Liver (tissue), 9 donors: ENCODE data around the gene OR10H2. TPM values are rescaled to one million over a fixed set of nuclear protein-coding genes. Genes with fewer than 3 reads are reported as not detected.
"Not testable (repeated sequence)": the region's sequence is repeated elsewhere in the genome, so short reads cannot be mapped to it uniquely, and the experiment has no call there.

Source experiments
- DNase-seq: peaks from one replicate; pipeline ENCODE4 v3.0.0-alpha.2; 2017; ENCODE audit warnings: low spot score
- H3K27ac ChIP-seq, 2 donors: one replicate each; pipeline ENCODE4 v1.7.0; 2013; ENCODE audit warnings: inconsistent platforms in 2 of 2, low read length in 2 of 2, control low read depth in 1 of 2, low read depth in 1 of 2, mild to moderate bottlenecking in 1 of 2
- H3K27me3 ChIP-seq, 4 donors: one replicate each; pipeline versions ENCODE4 v1.6.1 to v1.7.0; 2013; ENCODE audit warnings: low read length in 3 of 4, inconsistent platforms in 1 of 4, mild to moderate bottlenecking in 1 of 4, moderate library complexity in 1 of 4; ENCODE audit not compliant: control insufficient read depth in 4 of 4, insufficient read depth in 4 of 4
- H3K36me3 ChIP-seq, 4 donors: one replicate each; pipeline versions ENCODE4 v1.6.1 to v1.7.0; 2013; ENCODE audit warnings: low read length in 3 of 4, mild to moderate bottlenecking in 3 of 4, low read depth in 1 of 4, moderate library complexity in 1 of 4; ENCODE audit not compliant: control insufficient read depth in 4 of 4, insufficient read depth in 3 of 4
- H3K4me1 ChIP-seq, 4 donors: one replicate each; pipeline versions ENCODE4 v1.6.1 to v1.7.0; 2013; ENCODE audit warnings: low read length in 3 of 4, mild to moderate bottlenecking in 3 of 4, moderate library complexity in 1 of 4; ENCODE audit not compliant: control insufficient read depth in 4 of 4, insufficient read depth in 4 of 4
- H3K4me3 ChIP-seq, 3 donors: one replicate each; pipeline versions ENCODE4 v1.6.1 to v1.7.0; 2013; ENCODE audit warnings: low read length in 3 of 3, control low read depth in 1 of 3, low read depth in 1 of 3, mild to moderate bottlenecking in 1 of 3
- H3K9ac ChIP-seq, 2 donors: one replicate each; pipeline ENCODE4 v1.7.0; 2013; ENCODE audit warnings: low read length in 2 of 2, mild to moderate bottlenecking in 2 of 2, moderate library complexity in 2 of 2, control low read depth in 1 of 2, low read depth in 1 of 2
- H3K9me3 ChIP-seq, 4 donors: one replicate each; pipeline versions ENCODE4 v1.6.1 to v1.7.0; 2013; ENCODE audit warnings: low read length in 3 of 4; ENCODE audit not compliant: control insufficient read depth in 4 of 4
- FOXA1 ChIP-seq: IDR thresholded peaks from 2 replicates; pipeline ENCODE4 v1.6.1; 2016; ENCODE audit warnings: antibody characterized with exemption
- GABPA ChIP-seq, 2 donors: IDR thresholded peaks in 1 of 2; conservative IDR thresholded peaks in 1 of 2; 2 replicates each; pipeline ENCODE4 v1.6.1; 2016; ENCODE audit warnings: antibody characterized with exemption in 2 of 2, mild to moderate bottlenecking in 1 of 2, moderate library complexity in 1 of 2
- HNF4A ChIP-seq, 2 donors: conservative IDR thresholded peaks; 2 replicates each; pipeline ENCODE4 v1.6.1; 2016; ENCODE audit warnings: antibody characterized with exemption in 2 of 2, mild to moderate bottlenecking in 2 of 2
- NR2F2 ChIP-seq: IDR thresholded peaks from 2 replicates; pipeline ENCODE4 v1.6.1; 2016; ENCODE audit warnings: antibody characterized with exemption
- RAD21 ChIP-seq, 2 donors: IDR thresholded peaks; 2 replicates each; pipeline ENCODE4 v1.6.1; 2016; ENCODE audit warnings: antibody characterized with exemption in 2 of 2, mild to moderate bottlenecking in 2 of 2
- REST ChIP-seq: IDR thresholded peaks from 2 replicates; pipeline ENCODE4 v1.6.1; 2016; ENCODE audit warnings: antibody characterized with exemption, mild to moderate bottlenecking
- RXRA ChIP-seq, 2 donors: IDR thresholded peaks; 2 replicates each; pipeline ENCODE4 v1.6.1; 2017 to 2018; ENCODE audit warnings: antibody characterized with exemption in 2 of 2, mild to moderate bottlenecking in 1 of 2
- SP1 ChIP-seq: IDR thresholded peaks from 2 replicates; pipeline ENCODE4 v1.6.1; 2018; ENCODE audit warnings: antibody characterized with exemption, mild to moderate bottlenecking
- TAF1 ChIP-seq: conservative IDR thresholded peaks from 2 replicates; pipeline ENCODE4 v1.6.1; 2016; ENCODE audit warnings: antibody characterized with exemption, mild to moderate bottlenecking
- ZBTB33 ChIP-seq: IDR thresholded peaks from 2 replicates; pipeline ENCODE4 v1.6.1; 2016; ENCODE audit warnings: antibody characterized with exemption
- WGBS: extraction: QIAGEN DNeasy Blood & Tissue Kit; methylation state at CpG from one replicate; pipeline ENCODE4 v1.1.7; 2013; 5-methylcytosine and 5-hydroxymethylcytosine counted together
- polyA plus RNA-seq, 2 donors: library from polyadenylated mRNA; stranded (reverse) in 1 of 2; unstranded in 1 of 2; fragments of 200-250 nt in 1 of 2; fragments of >200 nt in 1 of 2; fragmentation: Nextera tagmentation in 1 of 2; extraction: Ambion mirVana in 1 of 2; gene quantifications; one replicate each; pipeline versions ENCODE4 v1.2.1 to v1.2.3, GENCODE V29; 2013 to 2015
- total RNA-seq, 2 donors: library from RNA; depleted of rRNA; stranded (reverse); fragments of >200 nt; gene quantifications; one replicate each; pipeline ENCODE4 v1.2.3, GENCODE V29; 2014
- TF ChIP-seq, protein P1 (sequence below): fragments of 150-350 bp; IDR thresholded peaks from 2 replicates; pipeline ENCODE4 v1.5.1; 2017; ENCODE audit warnings: improper control_type of control experiment, low read depth, low read length; ENCODE audit not compliant: missing input control
- donor health status: healthy.
- donor health status: healthy.
- donor health status: healthy.
- donor health status: healthy.
- donor health status: healthy.

OR10H2 gene
- total and polyA plus RNA-seq, 4 donors, result not detected

- H3K4me3 ChIP-seq, result no peak overlapping the region
- H3K9me3 ChIP-seq, result no peaks in the 10 kb centered on the region
- TF ChIP-seq GABPA (IDR thresholded peaks at IDR 0.05 in 1 of 2, conservative IDR thresholded peaks at IDR 0.05 in 1 of 2) (no peak), RAD21 (IDR thresholded peaks at IDR 0.05) (peak; percentile 69 to 85), TAF1 (no peak), HNF4A (conservative IDR thresholded peaks at IDR 0.05) (no peak)
- TF ChIP-seq, protein P1, sequence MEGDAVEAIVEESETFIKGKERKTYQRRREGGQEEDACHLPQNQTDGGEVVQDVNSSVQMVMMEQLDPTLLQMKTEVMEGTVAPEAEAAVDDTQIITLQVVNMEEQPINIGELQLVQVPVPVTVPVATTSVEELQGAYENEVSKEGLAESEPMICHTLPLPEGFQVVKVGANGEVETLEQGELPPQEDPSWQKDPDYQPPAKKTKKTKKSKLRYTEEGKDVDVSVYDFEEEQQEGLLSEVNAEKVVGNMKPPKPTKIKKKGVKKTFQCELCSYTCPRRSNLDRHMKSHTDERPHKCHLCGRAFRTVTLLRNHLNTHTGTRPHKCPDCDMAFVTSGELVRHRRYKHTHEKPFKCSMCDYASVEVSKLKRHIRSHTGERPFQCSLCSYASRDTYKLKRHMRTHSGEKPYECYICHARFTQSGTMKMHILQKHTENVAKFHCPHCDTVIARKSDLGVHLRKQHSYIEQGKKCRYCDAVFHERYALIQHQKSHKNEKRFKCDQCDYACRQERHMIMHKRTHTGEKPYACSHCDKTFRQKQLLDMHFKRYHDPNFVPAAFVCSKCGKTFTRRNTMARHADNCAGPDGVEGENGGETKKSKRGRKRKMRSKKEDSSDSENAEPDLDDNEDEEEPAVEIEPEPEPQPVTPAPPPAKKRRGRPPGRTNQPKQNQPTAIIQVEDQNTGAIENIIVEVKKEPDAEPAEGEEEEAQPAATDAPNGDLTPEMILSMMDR, result peak; percentile 44
- no peak for DNase-seq
- WGBS, result 38% methylated on average over 28 of the region's 28 CpGs
- H3K36me3 ChIP-seq, result no peaks in the 10 kb centered on the region
- H3K9ac ChIP-seq, result no peak overlapping the region
- H3K27ac ChIP-seq, result no peak overlapping the region
- H3K27me3 ChIP-seq, result no peaks in the 10 kb centered on the region
- H3K4me1 ChIP-seq, result peaks cover 0 to 5% (median 1%) of the 10 kb centered on the region in 4 donors
These were observed 32.2 kb downstream of the OR10H2 start for GRCh38 chr19:15759962-15760565.

DNA sequence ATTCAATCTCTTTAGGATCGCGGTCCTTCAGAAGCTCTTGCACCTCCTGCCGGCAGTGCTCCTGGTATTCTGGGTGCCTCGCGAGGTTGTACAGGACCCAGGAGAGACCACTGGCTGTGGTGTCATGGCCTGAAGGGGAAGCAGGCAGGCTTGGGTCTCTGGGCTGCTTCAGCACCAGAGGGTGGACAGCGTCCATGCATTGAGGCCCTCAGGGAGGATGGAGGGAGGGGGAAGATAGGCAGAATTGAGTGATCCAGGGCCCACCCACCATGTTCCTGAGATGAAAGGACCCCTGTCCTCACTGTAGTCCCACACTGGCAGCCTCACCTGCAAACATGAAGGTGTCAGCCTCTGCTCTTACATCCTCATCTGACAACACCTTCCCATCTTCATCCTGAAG is 41.8 kb downstream of the OR10H2 start:
- no peak overlapping the region for H3K9ac ChIP-seq
- H3K27me3 ChIP-seq, result no peaks in the 10 kb centered on the region
- no peaks in the 10 kb centered on the region for H3K9me3 ChIP-seq
- no peak for DNase-seq
- no peak overlapping the region for H3K4me3 ChIP-seq
- WGBS, result 31% methylated on average over 6 of the region's 6 CpGs
- no peak overlapping the region for H3K27ac ChIP-seq
- TF ChIP-seq RAD21 (IDR thresholded peaks at IDR 0.05) (no peak), REST (peak; percentile 97)
- H3K36me3 ChIP-seq, result no peaks in the 10 kb centered on the region
- H3K4me1 ChIP-seq, result no peaks in the 10 kb centered on the region

DNA sequence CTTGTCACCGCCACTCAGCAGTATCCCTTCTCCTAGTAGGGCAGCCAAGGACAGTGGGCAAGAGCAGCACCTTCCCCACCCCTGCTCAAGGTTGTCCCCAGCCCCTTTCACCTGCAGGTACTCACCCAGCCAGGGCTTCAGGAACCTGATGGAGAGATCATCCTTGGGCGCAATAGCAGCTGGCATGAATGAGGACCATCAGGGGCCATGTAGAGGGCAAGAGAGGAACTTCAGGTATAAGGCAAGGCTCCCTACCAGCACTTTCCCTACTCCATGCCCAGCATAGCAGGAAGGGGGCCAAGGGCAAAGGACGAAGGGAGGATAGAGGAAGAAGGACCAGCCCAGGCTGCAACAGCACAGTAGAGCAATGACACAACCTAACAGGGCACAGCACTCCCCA is 46.3 kb downstream of the OR10H2 start:
- not testable (repeated sequence) for H3K9ac ChIP-seq, DNase-seq, H3K27me3 ChIP-seq, H3K4me3 ChIP-seq, H3K27ac ChIP-seq, H3K4me1 ChIP-seq, H3K36me3 ChIP-seq, H3K9me3 ChIP-seq
- 67% methylated on average over 3 of the region's 3 CpGs for WGBS

- H3K27ac ChIP-seq, result no peak overlapping the region
- H3K4me1 ChIP-seq, result peaks cover 0 to 9% (median 5%) of the 10 kb centered on the region in 4 donors
- H3K36me3 ChIP-seq, result no peaks in the 10 kb centered on the region
- no peaks in the 10 kb centered on the region for H3K9me3 ChIP-seq
- peaks cover 0 to 3% (median 0%) of the 10 kb centered on the region in 4 donors for H3K27me3 ChIP-seq
- no peak for DNase-seq
- no peak overlapping the region for H3K4me3 ChIP-seq
- 57% methylated on average over 2 of the region's 2 CpGs for WGBS
- no peak overlapping the region for H3K9ac ChIP-seq
- TF ChIP-seq RAD21 (IDR thresholded peaks at IDR 0.05), result no peak
- no peak for TF ChIP-seq ZBTB33
- TF ChIP-seq SP1, result no peak
- TF ChIP-seq HNF4A (conservative IDR thresholded peaks at IDR 0.05), result no peak
- no peak for TF ChIP-seq TAF1
- no peak for TF ChIP-seq RXRA (IDR thresholded peaks at IDR 0.05)
- TF ChIP-seq, protein P1, result no peak
- TF ChIP-seq FOXA1, result no peak
- TF ChIP-seq NR2F2, result no peak
- no peak for TF ChIP-seq GABPA (IDR thresholded peaks at IDR 0.05 in 1 of 2, conservative IDR thresholded peaks at IDR 0.05 in 1 of 2)
These were observed 47.4 kb downstream of the OR10H2 start for GRCh38 chr19:15775249-15775648.
